Endothelial cell of umbilical vein (primary cell): ENCODE measurements around the gene S100A4.

Experiments
- CTCF ChIP-seq, 2 donors: IDR thresholded peaks; 1 replicate in 1 of 2; 2 replicates in 1 of 2; pipeline ENCODE4 v1.5.1; 2011; ENCODE audit warnings: low read length in 2 of 2, mild to moderate bottlenecking in 2 of 2, moderate library complexity in 2 of 2, control low read depth in 1 of 2, inconsistent platforms in 1 of 2, low read depth in 1 of 2; ENCODE audit not compliant: insufficient read depth in 1 of 2; ENCODE audit errors: extremely low read depth in 1 of 2
- EZH2 ChIP-seq: IDR thresholded peaks from 2 replicates; pipeline ENCODE4 v1.6.1; 2012; ENCODE audit warnings: borderline replicate concordance, low read depth, mild to moderate bottlenecking, moderate library complexity, low read length, inconsistent platforms; ENCODE audit not compliant: severe bottlenecking
- FOS ChIP-seq: IDR thresholded peaks from 2 replicates; pipeline ENCODE4 v1.6.1; 2011; ENCODE audit warnings: mild to moderate bottlenecking, low read length, moderate library complexity, borderline replicate concordance; ENCODE audit not compliant: insufficient read depth
- GATA2 ChIP-seq: IDR thresholded peaks from 2 replicates; pipeline ENCODE4 v1.7.0; 2011; ENCODE audit warnings: low read depth, mild to moderate bottlenecking, moderate library complexity, mixed read lengths, low read length; ENCODE audit not compliant: insufficient read length, insufficient read depth
- JUN ChIP-seq: IDR thresholded peaks from 2 replicates; pipeline ENCODE4 v1.6.1; 2011; ENCODE audit warnings: borderline replicate concordance, low read depth; ENCODE audit not compliant: insufficient read length, insufficient read depth
- MYC ChIP-seq: IDR thresholded peaks from one replicate; pipeline ENCODE4 v1.6.1; 2011; ENCODE audit warnings: mild to moderate bottlenecking, low read depth, low read length
- POLR2A ChIP-seq: IDR thresholded peaks from 2 replicates; pipeline ENCODE4 v1.6.1; 2012; ENCODE audit warnings: low read depth, mild to moderate bottlenecking, control low read depth, low read length
- POLR2AphosphoS5 ChIP-seq: IDR thresholded peaks from 2 replicates; pipeline ENCODE4 v1.6.1; 2012; ENCODE audit warnings: low read depth, mild to moderate bottlenecking, control low read depth, low read length, moderate library complexity; ENCODE audit not compliant: insufficient read depth
- TF ChIP-seq, protein P1 (sequence below): IDR thresholded peaks from 2 replicates; pipeline ENCODE4 v1.6.1; 2011; ENCODE audit not compliant: insufficient read depth, insufficient read length

DNA sequence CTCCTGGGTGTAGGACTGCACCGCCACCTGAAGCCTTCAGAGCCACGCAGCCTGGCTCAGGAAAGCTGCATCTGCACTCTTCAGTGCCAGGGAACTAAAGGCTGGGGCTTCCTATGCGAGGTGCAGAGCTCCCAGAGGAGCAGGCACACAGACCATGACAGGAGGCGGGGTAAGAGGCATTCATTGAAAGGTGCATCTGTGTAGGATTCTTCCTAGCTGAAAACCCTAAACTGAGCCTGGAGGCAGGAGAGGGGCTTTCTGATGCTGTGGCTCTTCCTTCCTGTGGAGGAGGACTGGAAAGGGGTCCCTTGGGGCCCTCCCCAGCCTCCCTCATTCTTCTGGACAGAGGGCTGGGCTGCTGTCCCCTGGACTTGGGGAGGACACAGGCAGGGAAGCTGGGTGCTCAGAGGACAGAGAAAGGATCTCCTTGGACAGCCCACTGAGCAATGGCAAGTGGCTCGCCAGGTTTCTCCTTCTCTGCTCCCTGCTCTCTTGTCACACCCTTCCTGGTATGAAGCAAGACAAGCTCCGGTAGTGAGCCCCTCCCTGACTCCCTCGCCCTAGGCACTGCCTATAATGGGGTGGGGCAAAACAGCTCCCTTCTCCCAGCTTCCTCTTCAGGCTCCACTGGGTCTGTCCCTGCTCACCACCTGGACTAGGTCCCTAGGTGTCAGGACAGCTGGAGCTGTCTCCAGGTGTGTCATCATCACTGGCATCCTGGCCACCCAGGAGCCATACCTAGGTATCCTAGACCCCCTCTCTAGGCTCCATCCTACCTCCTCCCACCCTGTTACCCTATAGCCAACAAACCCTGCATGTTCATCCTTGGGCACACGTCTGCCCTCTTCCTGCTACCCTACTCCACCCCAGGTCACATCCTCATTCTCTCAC lies 29.9 kb downstream of the S100A4 start:
- TF ChIP-seq CTCF (IDR thresholded peaks at IDR 0.05; ENCODE audit: extremely low read depth in 1 of 2, insufficient read depth in 1 of 2, low read depth in 1 of 2, low read length in 2 of 2) = no peak
- no peak for TF ChIP-seq MYC
- no peak for TF ChIP-seq GATA2
- no peak for TF ChIP-seq EZH2
- no peak for TF ChIP-seq JUN
- TF ChIP-seq POLR2A = no peak
- TF ChIP-seq FOS = no peak
- TF ChIP-seq, protein P1, sequence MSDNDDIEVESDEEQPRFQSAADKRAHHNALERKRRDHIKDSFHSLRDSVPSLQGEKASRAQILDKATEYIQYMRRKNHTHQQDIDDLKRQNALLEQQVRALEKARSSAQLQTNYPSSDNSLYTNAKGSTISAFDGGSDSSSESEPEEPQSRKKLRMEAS = no peak
- no peak for TF ChIP-seq POLR2AphosphoS5
